ENCODE measurements around the gene NRXN3. TPM values are rescaled to one million over a fixed set of nuclear protein-coding genes. Genes with fewer than 3 reads are reported as not detected.

NRXN3 gene
- not detected in 2 replicates for total RNA-seq

GRCh38 chr14:78170203-78170602, at the start of gene NRXN3:
Gene NRXN3, plus strand, starts transcription at chr14:78170373. Its CDS starts 72,721 bp downstream, at chr14:78243094.
- intact Hi-C loops (cut with micrococcal nuclease): no loop called here

- intact Hi-C loops (cut with micrococcal nuclease): no loop called here
Observed at GRCh38 chr14:78122436-78122835, 47.7 kb upstream of the NRXN3 start.

DNA sequence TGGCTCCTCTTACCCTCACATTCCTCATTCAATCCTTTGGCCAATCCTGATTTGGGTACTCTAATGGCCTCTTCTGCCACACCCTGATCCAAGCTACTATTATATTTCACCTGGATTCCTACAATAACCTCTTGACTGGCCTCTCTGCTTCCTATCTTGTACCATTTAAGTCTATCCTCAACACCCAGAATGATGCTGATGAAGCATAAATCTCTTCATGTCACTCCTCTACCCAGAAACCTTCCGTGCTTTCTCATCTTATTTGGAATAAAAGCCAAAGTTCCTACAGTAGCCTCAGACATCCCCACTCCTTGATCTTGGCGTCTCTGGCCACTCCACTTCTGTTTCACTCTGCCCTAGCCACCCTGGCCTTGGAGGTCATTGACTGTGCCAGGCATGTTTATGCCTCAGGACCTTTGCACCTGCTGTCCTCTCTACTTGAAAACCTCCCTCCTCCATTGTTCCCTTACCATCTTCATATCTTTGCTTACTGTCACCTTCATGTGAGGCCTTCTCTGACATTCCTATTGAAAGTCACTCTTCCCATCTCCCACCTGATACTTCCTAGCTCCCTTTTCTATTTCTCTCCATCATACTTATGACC, 46.4 kb upstream of the NRXN3 start:
- intact Hi-C loops (cut with micrococcal nuclease): no loop called here

GRCh38 chr14:78127961-78128360, 42.2 kb upstream of the NRXN3 start:
- intact Hi-C loops (cut with micrococcal nuclease): no loop called here

GRCh38 chr14:78129375-78129774, 40.8 kb upstream of the NRXN3 start:
- intact Hi-C loops (cut with micrococcal nuclease): no loop called here

DNA sequence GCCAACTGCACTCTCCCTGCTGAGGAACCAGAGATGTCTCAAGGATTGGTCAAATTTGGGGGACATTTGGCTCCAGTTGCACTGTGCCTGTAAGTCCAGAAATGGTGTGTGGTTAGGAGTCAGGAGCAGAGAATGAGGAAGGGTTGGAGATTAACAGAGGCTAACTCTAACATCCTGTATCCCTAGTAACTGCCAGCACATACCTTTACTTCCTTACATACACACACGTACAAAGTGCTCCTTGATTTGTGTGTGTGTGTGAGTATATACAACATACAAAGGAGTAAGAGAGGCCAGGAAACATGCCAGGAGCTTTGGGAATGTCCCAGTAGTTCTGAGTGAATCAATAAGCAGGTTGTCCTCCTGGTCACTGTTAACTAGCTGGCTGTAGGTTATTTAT, 39.8 kb upstream of the NRXN3 start:
- intact Hi-C loops (cut with micrococcal nuclease): no loop called here

- intact Hi-C loops (cut with micrococcal nuclease): no loop called here
Observed at GRCh38 chr14:78131201-78131600, 39.0 kb upstream of the NRXN3 start.

GRCh38 chr14:78131616-78132015, 38.6 kb upstream of the NRXN3 start:
- intact Hi-C loops (cut with micrococcal nuclease): no loop called here

DNA sequence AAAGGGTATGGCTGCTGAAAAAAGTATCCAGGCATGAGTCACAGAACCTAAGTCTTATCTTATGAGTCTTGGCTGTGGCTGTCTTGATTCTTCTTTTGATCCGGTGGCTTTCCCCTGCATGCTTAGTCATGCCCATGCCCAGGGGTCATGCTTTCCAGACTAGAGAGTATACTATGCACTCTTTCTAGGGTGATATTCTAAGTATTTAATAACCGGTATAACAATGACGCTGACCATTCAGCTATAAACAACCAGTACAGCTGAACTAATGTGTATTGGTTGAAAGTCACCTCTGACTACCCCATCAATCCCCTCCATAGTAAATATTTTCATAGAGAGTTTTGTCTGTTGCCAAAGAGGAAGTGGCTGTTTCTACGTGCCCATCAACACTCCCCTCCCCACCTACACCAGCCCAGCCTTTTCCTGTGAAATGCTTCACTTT, 34.7 kb upstream of the NRXN3 start:
- intact Hi-C loops (cut with micrococcal nuclease): no loop called here

GRCh38 chr14:78136695-78137094, 33.5 kb upstream of the NRXN3 start:
- intact Hi-C loops (cut with micrococcal nuclease): no loop called here

GRCh38 chr14:78141590-78141989, 28.6 kb upstream of the NRXN3 start:
- intact Hi-C loops (cut with micrococcal nuclease): no loop called here

DNA sequence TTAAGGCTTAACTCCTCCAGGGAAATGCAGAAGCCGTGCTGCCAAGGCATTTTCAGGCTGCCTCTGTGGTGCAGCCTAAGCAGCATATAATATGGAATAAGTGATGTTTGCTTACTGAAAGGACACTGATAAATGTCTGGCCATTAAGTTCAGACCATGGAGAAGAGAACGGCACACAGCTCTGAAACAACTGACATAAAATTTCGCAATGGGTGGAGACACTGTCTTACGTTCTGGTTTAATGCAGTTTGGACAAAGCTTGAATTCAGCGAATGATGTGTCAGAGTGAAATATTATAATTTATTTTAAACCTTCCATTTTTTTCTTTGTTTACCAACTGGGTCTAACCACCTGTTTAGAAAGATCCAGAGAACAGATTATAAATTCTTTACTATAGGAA, 27.2 kb upstream of the NRXN3 start:
- intact Hi-C loops (cut with micrococcal nuclease): no loop called here

GRCh38 chr14:78143489-78144145, 26.6 kb upstream of the NRXN3 start:
- intact Hi-C loops (cut with micrococcal nuclease): no loop called here

GRCh38 chr14:78152201-78153063, 17.7 kb upstream of the NRXN3 start:
- intact Hi-C loops (cut with micrococcal nuclease): no loop called here

DNA sequence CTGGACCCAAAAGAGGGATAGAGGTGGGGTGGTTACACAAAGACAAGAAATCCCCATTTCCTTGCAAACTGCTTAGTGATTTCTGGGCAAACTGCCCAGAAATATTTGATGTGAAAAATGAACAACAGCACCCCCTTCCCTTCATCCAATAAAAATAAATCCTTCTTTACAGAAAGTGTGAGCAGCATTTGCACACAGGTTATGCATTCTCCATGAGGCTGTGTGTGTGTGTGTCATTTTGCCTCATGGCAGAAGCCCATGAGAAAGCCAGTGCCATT, 17.2 kb upstream of the NRXN3 start:
- intact Hi-C loops (cut with micrococcal nuclease): no loop called here

GRCh38 chr14:78154827-78155226, 15.3 kb upstream of the NRXN3 start:
- intact Hi-C loops (cut with micrococcal nuclease): no loop called here

GRCh38 chr14:78156196-78156595, 14.0 kb upstream of the NRXN3 start:
- intact Hi-C loops (cut with micrococcal nuclease): no loop called here

DNA sequence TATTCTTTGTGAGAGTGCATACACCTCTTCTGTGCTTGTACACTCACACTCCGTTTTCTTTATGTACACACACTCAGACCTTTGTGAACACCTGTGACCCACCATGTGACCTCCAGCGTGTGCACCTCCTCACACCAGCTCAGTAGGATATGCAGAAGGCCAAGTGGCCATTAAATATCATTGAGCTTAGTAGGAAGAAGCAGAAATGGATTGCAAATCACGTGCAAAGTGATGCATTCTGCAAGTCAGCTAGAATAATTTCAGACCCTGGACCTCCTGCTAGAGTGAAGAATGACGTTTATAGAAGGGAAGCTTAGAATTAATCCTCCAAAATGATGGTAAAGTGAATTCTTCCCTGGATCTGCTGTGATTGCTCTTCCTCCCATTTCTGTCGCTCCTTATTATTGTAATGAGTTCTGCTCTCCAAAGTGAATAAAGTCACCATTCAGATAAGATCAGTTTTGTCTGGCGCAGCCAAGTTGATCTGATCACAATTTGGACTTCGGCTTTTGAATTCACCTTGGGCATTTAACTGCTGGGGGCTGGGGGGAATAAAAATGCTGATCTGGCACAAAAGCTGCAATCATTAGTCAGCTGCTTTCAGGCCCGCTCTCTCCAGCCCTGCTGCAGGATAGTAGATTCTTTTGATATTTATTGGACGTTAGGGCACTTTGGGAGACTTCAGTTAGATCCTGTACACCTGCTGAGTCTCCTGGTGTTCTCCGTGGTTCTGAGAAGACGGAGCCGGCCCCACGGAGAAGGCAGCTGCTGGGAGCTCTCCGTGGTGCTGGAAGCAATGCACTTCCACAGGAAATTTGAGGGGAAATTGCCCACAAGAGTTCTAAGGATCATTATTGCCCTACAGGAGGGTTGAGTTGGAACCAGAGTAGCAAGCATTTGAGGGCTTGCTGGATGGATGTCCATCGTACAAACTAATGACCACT, 12.4 kb upstream of the NRXN3 start:
- intact Hi-C loops (cut with micrococcal nuclease): no loop called here

DNA sequence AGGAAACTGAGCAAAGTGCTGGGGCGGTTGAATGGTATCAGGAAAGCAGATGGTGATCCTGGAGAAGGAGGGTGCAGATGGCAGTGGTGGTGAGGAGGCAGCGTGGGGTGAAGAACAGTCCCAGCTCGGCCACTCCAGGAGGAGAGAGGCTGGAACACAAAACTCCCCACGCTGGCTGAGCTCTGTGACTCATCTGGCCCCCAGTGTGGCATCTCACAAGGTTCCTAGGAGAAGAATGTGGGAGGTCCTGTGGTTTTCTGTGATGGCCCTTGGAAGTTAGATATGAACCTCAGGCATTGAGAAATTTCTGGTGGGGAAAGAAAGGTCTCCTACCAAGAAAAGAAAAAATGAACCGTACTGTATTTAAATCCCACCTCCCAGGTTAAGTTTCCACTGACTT, 8.0 kb upstream of the NRXN3 start:
- intact Hi-C loops (cut with micrococcal nuclease): no loop called here

- intact Hi-C loops (cut with micrococcal nuclease): no loop called here
Observed at GRCh38 chr14:78164226-78164853, 5.8 kb upstream of the NRXN3 start.

DNA sequence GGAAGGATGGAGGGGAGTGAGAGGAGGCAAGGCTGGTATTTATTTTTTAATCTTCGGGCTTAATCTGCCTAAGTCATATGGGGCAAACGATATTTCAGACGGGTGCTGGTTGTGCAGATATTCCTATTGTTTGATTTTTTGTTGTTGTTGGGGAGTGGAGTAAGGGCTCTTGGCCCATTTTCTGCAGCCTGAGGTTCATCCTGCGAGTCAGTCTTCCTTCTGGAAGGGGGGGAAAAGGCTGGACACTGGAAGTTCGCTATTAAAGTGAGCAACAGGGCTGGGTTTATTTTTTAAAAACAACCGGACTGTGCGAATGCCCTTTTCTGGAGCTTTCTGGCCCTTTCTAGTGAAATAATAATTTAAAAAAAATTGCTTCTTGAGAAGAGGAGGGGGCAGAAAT, 2.3 kb downstream of the NRXN3 start:
- intact Hi-C loops (cut with micrococcal nuclease): no loop called here

All from T-helper 2 cell treated with Interferon-gamma antibody and Interleukin-4, amounts not matched to agents 100 ng/mL and 5 ng/mL, for 36 hours (primary cell).